Measurements from ENCODE around the gene B3GAT3. TPM values are rescaled to one million over a fixed set of nuclear protein-coding genes. Genes with fewer than 3 reads are reported as not detected.

The B3GAT3 gene
- total and polyA plus RNA-seq, 10 of the 15 experiments (the other 5 are each of a cell fraction or from before 2014, with no cell fraction given): 0.31 to 52.7 (median 29.8) TPM

DNA sequence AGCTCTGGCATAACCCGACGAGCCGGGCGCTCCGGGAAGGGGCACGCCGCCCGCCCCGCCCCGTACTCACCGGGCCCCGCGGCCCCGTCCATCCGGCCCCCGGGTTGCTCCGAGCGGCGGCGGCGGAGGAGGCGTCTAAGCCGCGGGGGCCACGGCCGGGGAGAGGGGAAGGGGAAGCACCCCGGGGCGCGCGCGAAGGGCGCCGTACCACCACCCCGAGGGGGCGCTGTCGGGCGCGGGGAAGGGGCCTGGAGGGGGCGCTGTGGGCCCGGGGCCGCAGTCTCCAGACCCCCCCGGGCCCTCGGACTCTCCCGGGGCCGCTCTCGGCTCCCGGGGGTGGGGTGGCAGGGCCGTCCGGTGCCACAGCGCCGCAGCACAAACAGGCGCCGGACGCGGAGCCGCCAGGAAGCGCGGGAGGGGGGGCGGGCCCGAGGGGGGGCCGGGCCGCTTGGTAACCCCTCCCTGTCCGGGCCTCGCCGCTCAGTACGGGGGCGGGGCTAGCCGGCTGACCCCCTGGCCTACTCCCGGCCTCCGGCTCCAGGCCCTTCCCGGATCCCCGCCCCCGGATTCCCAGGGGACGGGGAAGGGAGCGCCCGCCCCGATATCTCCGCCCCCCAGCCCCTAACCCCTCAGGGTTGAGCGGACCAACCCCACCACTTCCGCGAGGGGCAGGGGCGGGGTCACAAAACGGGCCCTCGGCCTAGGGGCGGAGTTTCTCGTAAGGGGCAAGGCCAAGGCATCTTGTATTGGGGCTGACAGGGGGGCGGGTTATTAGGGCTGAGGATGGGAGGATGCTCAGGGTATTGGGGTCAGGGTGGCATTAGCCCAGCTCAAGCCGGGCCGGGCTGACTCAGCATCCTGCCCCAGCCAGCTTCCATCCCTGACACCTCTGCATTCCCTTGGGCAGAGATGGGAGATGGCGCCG, 9.2 kb downstream of the B3GAT3 start, which contains the start of the genes EML3 and ROM1:
Gene EML3, minus strand, starts transcription at position 410 of the 925 bp plus-strand sequence. Its CDS starts 318 bp downstream, at position 92.
Gene ROM1, plus strand, starts transcription at position 892 of the 925 bp plus-strand sequence. Its CDS starts 25 bp downstream, at position 917.
- Histone ChIP-seq H3K36me3 (ENCODE audit: control insufficient read depth in 2 of 2, insufficient read depth in 2 of 2, low read length in 1 of 2) (no peaks in the 10 kb centered on the region; a peak in 2 of 4 replicates), H3K9ac (ENCODE audit: control insufficient read depth, insufficient read depth, low read length) (peak within 1 kb of the TSS; percentile 95), H3K4me1 (ENCODE audit: control insufficient read depth, insufficient read depth, low read length) (peaks cover 12% of the 10 kb centered on the region), H3K4me3 (peak within 1 kb of the TSS; percentile 94), H3K9me3 (replicated peaks; ENCODE audit: control insufficient read depth, insufficient read depth, low read length) (no peaks in the 10 kb centered on the region), H3K27me3 (replicated peaks in 1 of 2; ENCODE audit: control insufficient read depth in 2 of 2, insufficient read depth in 2 of 2, low read length in 1 of 2) (no peaks in the 10 kb centered on the region), H3K79me2 (ENCODE audit: control insufficient read depth, insufficient read depth, low read length) (peaks cover 16% of the 10 kb centered on the region), H3K4me2 (ENCODE audit: control insufficient read depth, insufficient read depth) (peak within 1 kb of the TSS; percentile 97), H4K20me1 (ENCODE audit: control insufficient read depth, insufficient read depth) (no peaks in the 10 kb centered on the region), H2AFZ (ENCODE audit: control insufficient read depth, low read depth, low read length) (peak within 1 kb of the TSS; percentile 85), H3K27ac (ENCODE audit: control insufficient read depth, insufficient read depth) (peak within 1 kb of the TSS; percentile 81)
- intact Hi-C loops (cut with micrococcal nuclease; ENCODE audit: unreplicated experiment): loop anchor here (5.0 kb wide), 1 partner anchor 60 kb away; the partner anchor contains the start of genes LBHD1 and UQCC3
- ChIA-PET CTCF (interaction anchor here (0.6 to 4.9 kb wide), 12 partner anchors 8 to 1068 kb away, joined by 3 to 41 read pairs (median 5); partner anchors contain the start of genes B3GAT3, MTA2, SLC3A2 and TUT1), POLR2A (interaction anchor here (1.0 to 2.6 kb wide), 12 partner anchors 9 to 244 kb away, joined by 3 to 13 read pairs (median 7); partner anchors contain the start of genes B3GAT3, C11orf98, CSKMT and LBHD1), RAD21 (ENCODE audit: unreplicated experiment) (interaction anchor here (1.1 to 2.1 kb wide), 8 partner anchors 9 to 241 kb away, joined by 3 to 9 read pairs (median 6); partner anchors contain the start of genes B3GAT3, C11orf98, CSKMT and MTA2), SMC1A (ENCODE audit: uncharacterized antibody, unreplicated experiment) (interaction anchor here (0.9 to 2.9 kb wide), 7 partner anchors 9 to 141 kb away, joined by 3 to 19 read pairs (median 4); partner anchors contain the start of genes B3GAT3, INTS5, MTA2 and TUT1)
- WGBS (ENCODE audit: insufficient coverage, insufficient replicate concordance, low lambda C conversion rate, missing lambda C conversion rate): 5% methylated on average over 39 of the region's 91 CpGs
- BruUV-seq (replicated peaks): no TSS peak
- ATAC-seq (peak; percentile 88), DNase-seq (ENCODE audit: low read depth, low spot score) (no peak), FAIRE-seq (peak; percentile 76)
- in situ Hi-C loops (cut with MboI): no loop called here
- TF ChIP-seq, protein P1, sequence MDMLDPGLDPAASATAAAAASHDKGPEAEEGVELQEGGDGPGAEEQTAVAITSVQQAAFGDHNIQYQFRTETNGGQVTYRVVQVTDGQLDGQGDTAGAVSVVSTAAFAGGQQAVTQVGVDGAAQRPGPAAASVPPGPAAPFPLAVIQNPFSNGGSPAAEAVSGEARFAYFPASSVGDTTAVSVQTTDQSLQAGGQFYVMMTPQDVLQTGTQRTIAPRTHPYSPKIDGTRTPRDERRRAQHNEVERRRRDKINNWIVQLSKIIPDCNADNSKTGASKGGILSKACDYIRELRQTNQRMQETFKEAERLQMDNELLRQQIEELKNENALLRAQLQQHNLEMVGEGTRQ (IDR thresholded peaks at IDR 0.05; ENCODE audit: borderline replicate concordance, low read depth, low read length): no peak
- TF ChIP-seq YBX1 (IDR thresholded peaks at IDR 0.05) (no peak), MYB (IDR thresholded peaks at IDR 0.05; ENCODE audit: borderline replicate concordance, low read depth, low read length) (no peak; the same call in 1 of the 2 replicates), PML (IDR thresholded peaks at IDR 0.05; ENCODE audit: low read length) (no peak), POLR2A (IDR thresholded peaks at IDR 0.05; ENCODE audit: low read depth, low read length) (0 out of 2 replicates have a peak, but pooled peaks have one; percentile 50), ASH2L (IDR thresholded peaks at IDR 0.05; ENCODE audit: borderline replicate concordance, low read depth) (no peak), EGR1 (IDR thresholded peaks at IDR 0.05; ENCODE audit: borderline replicate concordance in 1 of 2, low read depth in 2 of 2, low read length in 2 of 2) (peak in 1 of 2 experiments; percentile 60; a peak in 1 of 3 replicates), GATAD2B (conservative IDR thresholded peaks at IDR 0.05; ENCODE audit: low read depth) (peak; percentile 44), SMC3 (IDR thresholded peaks at IDR 0.05; ENCODE audit: borderline replicate concordance, low read length) (peak; percentile 33; the same call in 1 of the 2 replicates)
- TF ChIP-seq, protein P2, sequence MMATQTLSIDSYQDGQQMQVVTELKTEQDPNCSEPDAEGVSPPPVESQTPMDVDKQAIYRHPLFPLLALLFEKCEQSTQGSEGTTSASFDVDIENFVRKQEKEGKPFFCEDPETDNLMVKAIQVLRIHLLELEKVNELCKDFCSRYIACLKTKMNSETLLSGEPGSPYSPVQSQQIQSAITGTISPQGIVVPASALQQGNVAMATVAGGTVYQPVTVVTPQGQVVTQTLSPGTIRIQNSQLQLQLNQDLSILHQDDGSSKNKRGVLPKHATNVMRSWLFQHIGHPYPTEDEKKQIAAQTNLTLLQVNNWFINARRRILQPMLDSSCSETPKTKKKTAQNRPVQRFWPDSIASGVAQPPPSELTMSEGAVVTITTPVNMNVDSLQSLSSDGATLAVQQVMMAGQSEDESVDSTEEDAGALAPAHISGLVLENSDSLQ (IDR thresholded peaks at IDR 0.05): peak; percentile 60
- TF ChIP-seq, protein P3, sequence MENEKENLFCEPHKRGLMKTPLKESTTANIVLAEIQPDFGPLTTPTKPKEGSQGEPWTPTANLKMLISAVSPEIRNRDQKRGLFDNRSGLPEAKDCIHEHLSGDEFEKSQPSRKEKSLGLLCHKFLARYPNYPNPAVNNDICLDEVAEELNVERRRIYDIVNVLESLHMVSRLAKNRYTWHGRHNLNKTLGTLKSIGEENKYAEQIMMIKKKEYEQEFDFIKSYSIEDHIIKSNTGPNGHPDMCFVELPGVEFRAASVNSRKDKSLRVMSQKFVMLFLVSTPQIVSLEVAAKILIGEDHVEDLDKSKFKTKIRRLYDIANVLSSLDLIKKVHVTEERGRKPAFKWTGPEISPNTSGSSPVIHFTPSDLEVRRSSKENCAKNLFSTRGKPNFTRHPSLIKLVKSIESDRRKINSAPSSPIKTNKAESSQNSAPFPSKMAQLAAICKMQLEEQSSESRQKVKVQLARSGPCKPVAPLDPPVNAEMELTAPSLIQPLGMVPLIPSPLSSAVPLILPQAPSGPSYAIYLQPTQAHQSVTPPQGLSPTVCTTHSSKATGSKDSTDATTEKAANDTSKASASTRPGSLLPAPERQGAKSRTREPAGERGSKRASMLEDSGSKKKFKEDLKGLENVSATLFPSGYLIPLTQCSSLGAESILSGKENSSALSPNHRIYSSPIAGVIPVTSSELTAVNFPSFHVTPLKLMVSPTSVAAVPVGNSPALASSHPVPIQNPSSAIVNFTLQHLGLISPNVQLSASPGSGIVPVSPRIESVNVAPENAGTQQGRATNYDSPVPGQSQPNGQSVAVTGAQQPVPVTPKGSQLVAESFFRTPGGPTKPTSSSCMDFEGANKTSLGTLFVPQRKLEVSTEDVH (IDR thresholded peaks at IDR 0.05; ENCODE audit: low read depth, partially characterized antibody): no peak
- TF ChIP-seq, protein P4, sequence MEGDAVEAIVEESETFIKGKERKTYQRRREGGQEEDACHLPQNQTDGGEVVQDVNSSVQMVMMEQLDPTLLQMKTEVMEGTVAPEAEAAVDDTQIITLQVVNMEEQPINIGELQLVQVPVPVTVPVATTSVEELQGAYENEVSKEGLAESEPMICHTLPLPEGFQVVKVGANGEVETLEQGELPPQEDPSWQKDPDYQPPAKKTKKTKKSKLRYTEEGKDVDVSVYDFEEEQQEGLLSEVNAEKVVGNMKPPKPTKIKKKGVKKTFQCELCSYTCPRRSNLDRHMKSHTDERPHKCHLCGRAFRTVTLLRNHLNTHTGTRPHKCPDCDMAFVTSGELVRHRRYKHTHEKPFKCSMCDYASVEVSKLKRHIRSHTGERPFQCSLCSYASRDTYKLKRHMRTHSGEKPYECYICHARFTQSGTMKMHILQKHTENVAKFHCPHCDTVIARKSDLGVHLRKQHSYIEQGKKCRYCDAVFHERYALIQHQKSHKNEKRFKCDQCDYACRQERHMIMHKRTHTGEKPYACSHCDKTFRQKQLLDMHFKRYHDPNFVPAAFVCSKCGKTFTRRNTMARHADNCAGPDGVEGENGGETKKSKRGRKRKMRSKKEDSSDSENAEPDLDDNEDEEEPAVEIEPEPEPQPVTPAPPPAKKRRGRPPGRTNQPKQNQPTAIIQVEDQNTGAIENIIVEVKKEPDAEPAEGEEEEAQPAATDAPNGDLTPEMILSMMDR (IDR thresholded peaks at IDR 0.05 in 2 of 3, conservative IDR thresholded peaks at IDR 0.05 in 1 of 3; ENCODE audit: control insufficient read depth in 2 of 3, extremely low read depth in 1 of 3, insufficient read depth in 1 of 3, low read depth in 3 of 3, low read length in 3 of 3): peak; percentile 76 to 99 (median 92)
